A549 (cell line): ENCODE results near the gene ARFGEF2.

Experiments used
- CBX2 ChIP-seq: fragments of 200-600 bp; sonication (generic); IDR thresholded peaks from 2 replicates; pipeline ENCODE4 v1.6.1; 2016; ENCODE audit warnings: low read depth, mild to moderate bottlenecking, borderline replicate concordance
- CEBPB ChIP-seq, 2 experiments: fragments of >200 bp in 1 of 2; sonication (Bioruptor Twin) in 1 of 2; formaldehyde crosslinking in 1 of 2; IDR thresholded peaks; 2 replicates each; pipeline ENCODE4 v1.6.1; 2012 to 2016
- CTCF ChIP-seq: fragments of >200 bp; sonication (Bioruptor Twin); formaldehyde crosslinking; IDR thresholded peaks from 3 replicates; pipeline ENCODE4 v1.5.1; 2016
- JUN ChIP-seq, 2 experiments: fragments of >200 bp; sonication (Bioruptor Twin); formaldehyde crosslinking; IDR thresholded peaks; 2 replicates in 1 of 2; 3 replicates in 1 of 2; pipeline ENCODE4 v1.6.1; 2016 to 2017
- JUNB ChIP-seq: fragments of >200 bp; sonication (Bioruptor Twin); formaldehyde crosslinking; IDR thresholded peaks from 2 replicates; pipeline ENCODE4 v1.6.1; 2016
- MAZ ChIP-seq: fragments of 150-350 bp; IDR thresholded peaks from 2 replicates; pipeline ENCODE4 v1.6.1; 2014; ENCODE audit warnings: antibody characterized with exemption, low read depth, low read length, borderline replicate concordance
- NPAS2 ChIP-seq: fragments of 250-450 bp; sonication (Bioruptor Pico); IDR thresholded peaks from 2 replicates; pipeline ENCODE4 v1.8.0; 2022; ENCODE audit warnings: mild to moderate bottlenecking, moderate library complexity, borderline replicate concordance
- POLR2A ChIP-seq: IDR thresholded peaks from 2 replicates; pipeline ENCODE4 v1.6.1; 2012; ENCODE audit warnings: mild to moderate bottlenecking, low read length
- RNF2 ChIP-seq: fragments of 200-600 bp; sonication (generic); IDR thresholded peaks from 2 replicates; pipeline ENCODE4 v1.6.1; 2016; ENCODE audit warnings: low read depth, mild to moderate bottlenecking, antibody characterized with exemption, moderate library complexity, borderline replicate concordance
- ZSCAN20 ChIP-seq: fragments of 250-450 bp; sonication (Bioruptor Pico); IDR thresholded peaks from 2 replicates; pipeline ENCODE4 v1.8.0; 2022; ENCODE audit warnings: mild to moderate bottlenecking, moderate library complexity

DNA sequence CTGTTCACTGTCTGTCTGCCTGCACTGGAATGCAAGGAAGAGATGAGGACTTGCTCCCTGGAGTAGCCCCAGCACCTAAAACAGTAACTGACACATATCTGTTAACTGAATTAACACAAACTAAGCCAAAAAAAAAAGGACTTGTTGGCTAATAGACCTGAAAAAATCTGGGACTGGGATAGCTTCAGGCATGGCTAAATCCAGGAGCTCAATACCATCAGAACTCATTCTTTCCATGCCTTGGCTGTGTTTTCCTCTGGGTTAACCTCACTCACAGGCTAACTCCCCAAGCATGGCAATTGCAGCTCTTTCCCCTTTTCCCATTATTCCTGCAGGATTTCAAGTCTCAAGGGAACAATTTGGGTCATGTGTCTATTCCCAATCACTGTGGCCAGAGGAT, 21.6 kb upstream of the ARFGEF2 start:
- TF ChIP-seq JUN (IDR thresholded peaks at IDR 0.05) (no peak), JUNB (no peak), RNF2 (no peak), MAZ (no peak), ZSCAN20 (CRISPR knock-in tag) (no peak), CTCF (no peak), NPAS2 (CRISPR knock-in tag) (no peak), CEBPB (IDR thresholded peaks at IDR 0.05) (no peak), CBX2 (no peak), POLR2A (no peak)
